RPMI7951 (cell line): ENCODE data around the gene INSYN2A. TPM values are rescaled to one million over a fixed set of nuclear protein-coding genes. Genes with fewer than 3 reads are reported as not detected.

Experiments used
- DNase-seq: peaks from one replicate; pipeline ENCODE4 v3.0.0-alpha.2; 2012; ENCODE audit warnings: low read depth
- total RNA-seq: library from RNA; depleted of rRNA; stranded (reverse); fragments of >200 nt; shearing (Covaris generic); gene quantifications from 2 replicates; pipeline ENCODE4 v1.2.3, GENCODE V29; 2014

The INSYN2A gene
- total RNA-seq, 1 experiment from 2014 or later: not detected

- DNase-seq: no peak
Measured at GRCh38 chr10:127195571-127196281, 665 bp downstream of the INSYN2A start.

GRCh38 chr10:127195041-127195506 is 1.3 kb downstream of the INSYN2A start:
- no peak for DNase-seq

- no peak for DNase-seq
Measured at GRCh38 chr10:127194599-127194998, 1.8 kb downstream of the INSYN2A start.

DNA sequence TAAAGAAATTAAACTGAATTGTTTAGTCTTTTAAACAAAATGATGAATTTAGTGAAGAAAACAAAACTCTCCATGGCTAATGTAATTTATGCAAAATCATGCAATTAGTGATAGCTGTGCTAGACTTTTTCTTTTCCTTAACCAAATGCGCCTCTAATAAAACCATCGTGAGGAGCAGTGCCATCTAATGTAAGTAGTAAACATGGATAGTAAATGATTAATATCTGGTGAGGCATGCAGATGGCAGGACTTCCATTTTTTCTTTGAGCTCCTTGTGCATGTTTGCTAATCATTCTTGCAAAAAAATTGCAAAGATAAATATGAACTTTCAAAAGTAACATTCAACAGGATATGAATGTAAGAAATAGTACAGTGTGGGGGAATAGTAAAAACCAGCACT is 2.3 kb downstream of the INSYN2A start:
- DNase-seq: no peak

GRCh38 chr10:127193125-127193524 is 3.3 kb downstream of the INSYN2A start:
- no peak for DNase-seq

DNA sequence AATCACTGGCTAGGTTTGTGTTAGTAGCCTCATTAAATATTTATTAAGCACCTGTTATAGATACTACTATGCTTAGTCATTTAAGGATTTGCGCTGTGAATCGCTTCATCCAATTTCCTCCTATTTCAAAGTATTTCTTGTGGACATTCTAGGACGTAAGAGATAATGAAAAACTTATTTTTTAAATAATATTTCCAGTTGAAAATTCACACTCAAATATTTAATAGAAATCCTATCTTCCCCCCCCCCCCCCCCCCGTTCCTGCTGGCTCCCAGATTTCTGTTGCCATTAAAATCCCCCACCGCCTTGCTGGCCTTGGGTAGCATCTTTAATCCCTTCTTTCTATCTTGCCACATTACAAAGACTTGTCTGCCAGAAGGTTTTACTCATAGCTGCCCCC is 6.0 kb downstream of the INSYN2A start:
- no peak for DNase-seq

DNA sequence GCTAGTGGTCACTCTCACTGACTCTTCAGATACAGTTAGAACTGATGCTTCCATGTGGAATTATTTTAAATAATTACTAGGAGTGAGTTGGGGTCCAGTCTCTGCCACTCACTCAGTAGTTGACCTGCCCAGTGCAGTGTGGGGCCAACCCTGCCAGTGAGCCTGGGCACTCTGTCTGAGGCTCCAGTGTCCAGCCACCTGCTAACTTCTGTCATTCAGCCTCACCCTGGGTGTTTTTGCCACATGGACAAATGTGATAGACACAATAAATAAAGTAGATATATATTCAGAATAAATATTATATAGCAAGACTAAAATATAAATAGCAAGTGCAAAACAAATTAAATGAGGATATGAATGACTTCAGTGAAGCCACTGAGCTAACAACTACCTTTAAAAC is 7.2 kb downstream of the INSYN2A start:
- no peak for DNase-seq

GRCh38 chr10:127186813-127187212 is 9.6 kb downstream of the INSYN2A start:
- peak; percentile 19 for DNase-seq

- DNase-seq: no peak
Measured at GRCh38 chr10:127184582-127184981, 11.8 kb downstream of the INSYN2A start.

DNA sequence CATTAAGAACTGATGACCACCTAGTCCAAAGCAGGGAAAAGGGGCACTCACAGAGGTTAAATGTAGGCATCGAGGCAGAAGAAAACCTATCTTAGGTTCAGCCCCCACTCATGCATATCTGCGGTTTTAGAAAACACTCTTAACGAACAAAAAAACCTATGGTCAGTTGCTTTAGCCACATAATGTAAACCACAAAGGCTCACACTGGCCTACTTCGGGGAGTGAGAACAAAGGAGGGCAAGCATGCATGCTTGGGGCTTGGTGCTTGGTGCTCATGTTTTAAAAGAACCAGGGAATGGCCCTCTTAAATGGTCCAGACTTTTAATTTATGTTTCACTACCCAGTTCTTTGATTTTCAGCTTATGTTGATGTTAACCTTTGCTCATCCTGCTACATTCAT is 14.2 kb downstream of the INSYN2A start:
- DNase-seq: peak; percentile 42

GRCh38 chr10:127179612-127180250 is 16.7 kb downstream of the INSYN2A start:
- no peak for DNase-seq

- DNase-seq: no peak
Measured at GRCh38 chr10:127176649-127177048, 19.7 kb downstream of the INSYN2A start.

GRCh38 chr10:127175357-127176110 is 20.9 kb downstream of the INSYN2A start:
- no peak for DNase-seq

GRCh38 chr10:127174866-127175265 is 21.5 kb downstream of the INSYN2A start:
- no peak for DNase-seq

DNA sequence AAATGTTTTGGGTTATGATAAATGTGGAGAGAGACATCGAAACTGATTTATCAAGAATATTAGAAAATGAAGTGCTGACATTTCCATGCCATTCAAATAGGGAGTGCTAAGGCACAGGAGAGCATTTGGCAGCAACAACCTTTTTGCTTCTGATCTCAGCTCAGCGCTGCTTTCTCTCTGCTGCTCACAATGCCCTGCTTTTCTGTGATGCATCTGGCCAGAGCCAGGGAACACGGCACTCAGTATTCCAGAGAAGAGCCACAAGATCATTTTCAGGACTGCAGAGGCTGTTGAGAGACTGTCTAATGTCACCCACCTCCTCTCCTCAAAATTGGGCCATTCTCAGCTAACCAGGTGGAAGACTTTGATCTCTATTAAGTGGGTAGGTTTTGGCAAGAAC is 28.1 kb downstream of the INSYN2A start:
- DNase-seq: no peak

DNA sequence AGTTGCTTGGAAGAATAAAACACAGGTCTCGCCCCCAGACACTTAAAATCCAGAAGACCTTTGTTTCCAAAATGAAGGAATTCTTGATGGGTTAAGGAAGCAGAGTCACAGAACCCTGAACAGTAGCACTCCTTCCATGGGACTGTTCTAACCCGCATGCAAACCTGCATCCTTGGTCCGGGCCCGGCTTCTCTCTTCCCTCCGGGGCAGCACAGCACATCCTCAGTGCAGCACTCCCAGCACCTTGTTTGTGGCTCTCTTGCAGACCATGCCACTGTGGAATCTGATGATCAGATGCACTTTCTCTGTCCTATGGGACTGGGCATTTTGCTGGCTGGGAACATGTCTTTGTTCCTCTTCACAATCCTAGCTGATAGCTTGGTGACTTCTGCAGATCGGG is 33.5 kb downstream of the INSYN2A start:
- no peak for DNase-seq

DNA sequence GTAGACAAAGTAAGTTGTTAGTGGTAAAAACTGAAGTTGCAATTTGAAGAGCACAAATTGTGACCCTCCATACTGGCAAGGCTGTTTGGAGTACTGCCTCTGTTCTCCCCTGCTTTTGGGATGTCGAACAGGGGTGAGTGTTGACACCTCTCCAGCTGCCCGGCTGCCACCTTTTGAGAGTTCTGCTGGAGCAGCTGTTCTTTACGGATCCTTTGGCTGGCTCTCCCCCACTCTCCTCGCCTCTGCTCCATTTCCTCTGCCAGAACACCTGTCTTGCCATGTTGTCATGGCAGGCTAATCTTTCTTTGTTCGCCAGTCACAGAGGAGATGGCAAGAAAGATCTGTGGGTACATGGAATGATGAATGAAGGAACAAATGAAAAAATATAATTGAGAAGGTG is 34.9 kb downstream of the INSYN2A start:
- no peak for DNase-seq

- DNase-seq: no peak
Measured at GRCh38 chr10:127159648-127160245, 36.6 kb downstream of the INSYN2A start.

DNA sequence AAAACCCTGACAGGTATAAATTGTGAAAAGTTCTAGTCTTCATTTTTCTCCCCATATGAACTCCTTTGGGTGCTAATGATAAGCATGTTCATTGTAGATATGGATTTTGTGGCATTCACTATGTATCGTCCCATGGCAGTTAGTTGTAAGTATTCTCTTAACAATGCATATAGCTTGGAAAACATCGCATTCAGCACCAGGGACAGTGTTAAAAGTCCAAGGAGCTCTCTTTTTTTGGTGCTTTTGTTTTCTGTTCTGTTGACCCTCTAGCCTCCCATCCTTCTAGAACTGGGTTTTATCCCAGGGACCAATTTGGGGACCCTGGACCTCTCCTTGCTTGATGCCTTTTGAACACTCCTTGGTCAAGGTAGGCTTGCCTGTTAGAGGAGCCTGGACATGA is 37.7 kb downstream of the INSYN2A start:
- no peak for DNase-seq

GRCh38 chr10:127157506-127158200 is 38.7 kb downstream of the INSYN2A start:
- peak; percentile 7 for DNase-seq

GRCh38 chr10:127157089-127157488 is 39.3 kb downstream of the INSYN2A start:
- DNase-seq: no peak
